ELF-1 (cell line): ENCODE results near the gene MED17.

Experiments
- DNase-seq: peaks from one replicate; pipeline ENCODE4 v3.0.0-alpha.2; 2016; ENCODE audit warnings: low read depth, low spot score

The MED17 gene

GRCh38 chr11:93849751-93850593, 65.9 kb downstream of the MED17 start:
- DNase-seq = peak; percentile 30

- DNase-seq = no peak
Observed at GRCh38 chr11:93850594-93851018, 66.5 kb downstream of the MED17 start, which contains the start of gene VSTM5. TSS of gene VSTM5 (minus strand) at chr11:93850618. CDS start at chr11:93850502, 116 bp downstream.

GRCh38 chr11:93852242-93852641, 68.2 kb downstream of the MED17 start:
- no peak for DNase-seq

GRCh38 chr11:93857413-93858120, 73.5 kb downstream of the MED17 start:
- no peak for DNase-seq

- no peak for DNase-seq
Observed at GRCh38 chr11:93858121-93858775, 74.2 kb downstream of the MED17 start.

- no peak for DNase-seq
Observed at GRCh38 chr11:93861808-93862207, 77.7 kb downstream of the MED17 start.
